ENCODE measurements around the gene MAST4. TPM values are rescaled to one million over a fixed set of nuclear protein-coding genes. Genes with fewer than 3 reads are reported as not detected.

The MAST4 gene
- total RNA-seq, 2 donors from 2014 or later = 30.5 to 47.8 TPM

- TF ChIP-seq CTCF (IDR thresholded peaks at IDR 0.05) = no peak
- ATAC-seq (ENCODE audit: insufficient number of reproducible peaks, low FRiP score, low read depth) (no peak), DNase-seq (ENCODE audit: low spot score) (no peak)
- Histone ChIP-seq H3K36me3 (no peaks in the 10 kb centered on the region), H3K4me3 (no peak overlapping the region), H3K27me3 (replicated peaks; ENCODE audit: insufficient read depth) (no peaks in the 10 kb centered on the region), H3K9me3 (no peaks in the 10 kb centered on the region), H3K4me1 (ENCODE audit: control insufficient read depth in 1 of 2, low read depth in 2 of 2) (peaks cover 0 to 6% of the 10 kb centered on the region in 2 donors), H3K27ac (no peak overlapping the region)
Observed at GRCh38 chr5:66722686-66723085, 126.5 kb downstream of the MAST4 start.

GRCh38 chr5:66724349-66725139 is 128.4 kb downstream of the MAST4 start:
- no peak overlapping the region for H3K27ac ChIP-seq
- ATAC-seq (ENCODE audit: insufficient number of reproducible peaks, low FRiP score, low read depth) (no peak), DNase-seq (ENCODE audit: low spot score) (no peak)

GRCh38 chr5:66727630-66728029 is 131.4 kb downstream of the MAST4 start:
- no peak for DNase-seq (ENCODE audit: low spot score)
- no peaks in the 10 kb centered on the region for H3K4me1 ChIP-seq (ENCODE audit: control insufficient read depth in 1 of 2, low read depth in 2 of 2)
- no peak overlapping the region for H3K4me3 ChIP-seq
- H3K36me3 ChIP-seq = no peaks in the 10 kb centered on the region
- TF ChIP-seq CTCF (IDR thresholded peaks at IDR 0.05) = no peak
- no peaks in the 10 kb centered on the region for H3K27me3 ChIP-seq (replicated peaks; ENCODE audit: insufficient read depth)
- H3K9me3 ChIP-seq = no peaks in the 10 kb centered on the region
- no peak overlapping the region for H3K27ac ChIP-seq
- no peak for ATAC-seq (ENCODE audit: insufficient number of reproducible peaks, low FRiP score, low read depth)

More at GRCh38 chr5:66724349-66725139, 128.4 kb downstream of the MAST4 start:
- Histone ChIP-seq H3K4me1 (ENCODE audit: control insufficient read depth in 1 of 2, low read depth in 2 of 2) (no peaks in the 10 kb centered on the region), H3K9me3 (no peaks in the 10 kb centered on the region), H3K4me3 (no peak overlapping the region), H3K27me3 (replicated peaks; ENCODE audit: insufficient read depth) (no peaks in the 10 kb centered on the region), H3K36me3 (no peaks in the 10 kb centered on the region)
- no peak for TF ChIP-seq CTCF (IDR thresholded peaks at IDR 0.05)

GRCh38 chr5:66728049-66728448 is 131.9 kb downstream of the MAST4 start:
- ATAC-seq (ENCODE audit: insufficient number of reproducible peaks, low FRiP score, low read depth) (no peak), DNase-seq (ENCODE audit: low spot score) (no peak)
- no peaks in the 10 kb centered on the region for H3K4me1 ChIP-seq (ENCODE audit: control insufficient read depth in 1 of 2, low read depth in 2 of 2)
- no peak overlapping the region for H3K4me3 ChIP-seq
- no peaks in the 10 kb centered on the region for H3K27me3 ChIP-seq (replicated peaks; ENCODE audit: insufficient read depth)
- H3K27ac ChIP-seq = no peak overlapping the region
- no peak for TF ChIP-seq CTCF (IDR thresholded peaks at IDR 0.05)
- no peaks in the 10 kb centered on the region for H3K36me3 ChIP-seq
- no peaks in the 10 kb centered on the region for H3K9me3 ChIP-seq

- H3K4me3 ChIP-seq = no peak overlapping the region
- H3K27me3 ChIP-seq (replicated peaks; ENCODE audit: insufficient read depth) = no peaks in the 10 kb centered on the region
- no peak overlapping the region for H3K27ac ChIP-seq
- ATAC-seq (ENCODE audit: insufficient number of reproducible peaks, low FRiP score, low read depth) (no peak), DNase-seq (ENCODE audit: low spot score) (no peak)
- no peaks in the 10 kb centered on the region for H3K36me3 ChIP-seq
- no peaks in the 10 kb centered on the region for H3K9me3 ChIP-seq
- no peak for TF ChIP-seq CTCF (IDR thresholded peaks at IDR 0.05)
- peaks cover 2 to 14% of the 10 kb centered on the region in 2 donors for H3K4me1 ChIP-seq (ENCODE audit: control insufficient read depth in 1 of 2, low read depth in 2 of 2)
Observed at GRCh38 chr5:66737096-66737495, 140.9 kb downstream of the MAST4 start.

All from thoracic aorta (tissue), 2 donors.